Astrocyte of the cerebellum (primary cell): ENCODE measurements around the gene ATP5F1B.
A peak's percentile ranks its signal among the peaks of the same experiment; 100 is the strongest.

ENCODE experiments used
- DNase-seq: peaks from one replicate; pipeline ENCODE4 v3.0.0-alpha.2; 2011; ENCODE audit warnings: low read depth
- H3K4me3 ChIP-seq: 2 replicates; pipeline ENCODE4 v1.5.1; 2011; ENCODE audit warnings: mild to moderate bottlenecking, low read depth, low read length, moderate library complexity
- CTCF ChIP-seq: IDR thresholded peaks from 2 replicates; pipeline ENCODE4 v1.5.1; 2012; ENCODE audit warnings: low read length, low read depth, moderate library complexity, mild to moderate bottlenecking; ENCODE audit errors: missing control alignments
- in situ Hi-C: cut with HindIII; loops from 2 replicates; pipeline ENCODE4 v1.10.0; 2017; ENCODE audit warnings: low sequenced_read_pairs

Gene ATP5F1B

GRCh38 chr12:56616244-56616643 lies 29.5 kb downstream of the ATP5F1B start:
- H3K4me3 ChIP-seq = no peak overlapping the region
- no peak for TF ChIP-seq CTCF
- in situ Hi-C loops = no loop called here
- DNase-seq = no peak

GRCh38 chr12:56614627-56615026 lies 31.2 kb downstream of the ATP5F1B start:
- DNase-seq = no peak
- TF ChIP-seq CTCF = no peak
- in situ Hi-C loops = no loop called here
- H3K4me3 ChIP-seq = no peak overlapping the region

- no peak overlapping the region for H3K4me3 ChIP-seq
- in situ Hi-C loops = no loop called here
- TF ChIP-seq CTCF = no peak
- DNase-seq = no peak
Observed at GRCh38 chr12:56604355-56604754, 41.4 kb downstream of the ATP5F1B start.

GRCh38 chr12:56602239-56602638 lies 43.5 kb downstream of the ATP5F1B start:
- DNase-seq = no peak
- no peak overlapping the region for H3K4me3 ChIP-seq
- no peak for TF ChIP-seq CTCF
- in situ Hi-C loops = no loop called here

GRCh38 chr12:56601503-56601902 lies 44.3 kb downstream of the ATP5F1B start:
- H3K4me3 ChIP-seq = no peak overlapping the region
- no peak for DNase-seq
- in situ Hi-C loops = no loop called here
- peak; percentile 13 for TF ChIP-seq CTCF

- in situ Hi-C loops = no loop called here
- no peak for TF ChIP-seq CTCF
- DNase-seq = no peak
Observed at GRCh38 chr12:56600753-56601152, 45.0 kb downstream of the ATP5F1B start.

GRCh38 chr12:56599797-56600196 lies 46.0 kb downstream of the ATP5F1B start:
- in situ Hi-C loops = no loop called here
- no peak for DNase-seq
- no peak for TF ChIP-seq CTCF
- H3K4me3 ChIP-seq = no peak overlapping the region

More at GRCh38 chr12:56600753-56601152, 45.0 kb downstream of the ATP5F1B start:
- no peak overlapping the region for H3K4me3 ChIP-seq
